Panc1 (cell line): Measurements from ENCODE around the gene EIF6. TPM values are rescaled to one million over a fixed set of nuclear protein-coding genes. Genes with fewer than 3 reads are reported as not detected.
"Not testable (repeated sequence)": the region's sequence is repeated elsewhere in the genome, so short reads cannot be mapped to it uniquely, and the experiment has no call there.

Experiments
- ATAC-seq: fragments of 200-7000 bp; cut with Tn5 transposase; 2 replicates; pipeline ENCODE4 v1.9.1; 2020; ENCODE audit warnings: mild to moderate bottlenecking, moderate library complexity
- BruUV-seq: library from RNA; stranded (reverse); fragments of 400-500 nt; replicated peaks from 2 replicates; lab custom pipeline; 2021; lab: Mats Ljungman, UMichigan
- CTCF ChIA-PET: fragments of 300-600 bp; sonication (Branson Sonifier 250); formaldehyde crosslinking; loops from one replicate; lab custom pipeline; 2022; ENCODE audit warnings: antibody characterized with exemption; lab: Charles Lee
- POLR2A ChIA-PET: fragments of 300-600 bp; sonication (Branson Sonifier 250); formaldehyde crosslinking; loops from one replicate; lab custom pipeline; 2022; ENCODE audit warnings: antibody characterized with exemption; lab: Charles Lee
- DNase-seq: peaks from one replicate; pipeline ENCODE4 v3.0.0-alpha.2; 2010; ENCODE audit warnings: low read depth, low spot score
- H3K27ac ChIP-seq: 2 replicates; pipeline ENCODE4 v1.5.1; 2011; ENCODE audit warnings: mild to moderate bottlenecking, low read length, inconsistent platforms
- H3K27me3 ChIP-seq: fragments of 200-500 bp; sonication (Bioruptor generic); 2 replicates; pipeline ENCODE4 v1.6.0; 2014; ENCODE audit warnings: low read length, inconsistent platforms; ENCODE audit not compliant: control insufficient read depth, insufficient read depth
- H3K36me3 ChIP-seq: fragments of 200-500 bp; sonication (Bioruptor generic); 2 replicates; pipeline ENCODE4 v1.5.1; 2014; ENCODE audit warnings: inconsistent platforms, mild to moderate bottlenecking, low read length, moderate library complexity; ENCODE audit not compliant: control insufficient read depth, insufficient read depth
- H3K4me1 ChIP-seq: 2 replicates; pipeline ENCODE4 v1.5.1; 2011; ENCODE audit warnings: inconsistent platforms, mild to moderate bottlenecking, low read length, moderate library complexity; ENCODE audit not compliant: control insufficient read depth, insufficient read depth
- H3K4me3 ChIP-seq, 2 experiments: 2 replicates each; pipeline ENCODE4 v1.5.1; 2011 to 2012; ENCODE audit warnings: low read depth in 2 of 2, low read length in 2 of 2, mild to moderate bottlenecking in 2 of 2, inconsistent platforms in 1 of 2, moderate library complexity in 1 of 2
- H3K9me3 ChIP-seq: fragments of 200-500 bp; sonication (Bioruptor generic); 2 replicates; pipeline ENCODE4 v1.5.1; 2014; ENCODE audit warnings: low read depth, mild to moderate bottlenecking, inconsistent platforms, low read length, moderate library complexity; ENCODE audit not compliant: control insufficient read depth, insufficient read depth
- POLR2AphosphoS5 ChIP-seq: IDR thresholded peaks from 2 replicates; pipeline ENCODE4 v1.6.1; 2012; ENCODE audit warnings: mild to moderate bottlenecking, low read depth, low read length, moderate library complexity
- SIN3A ChIP-seq: IDR thresholded peaks from 2 replicates; pipeline ENCODE4 v1.6.1; 2012; ENCODE audit warnings: low read depth, mild to moderate bottlenecking, low read length, moderate library complexity, borderline replicate concordance; ENCODE audit not compliant: insufficient read depth
- TCF7L2 ChIP-seq: IDR thresholded peaks from 2 replicates; pipeline ENCODE4 v1.6.1; 2011; ENCODE audit warnings: mild to moderate bottlenecking, low read depth, low read length, inconsistent platforms
- in situ Hi-C: cut with HindIII; loops from 2 replicates; pipeline ENCODE4 v1.10.0; 2016; ENCODE audit warnings: low sequenced_read_pairs, low pct_unique_long_range_greater_than_20kb
- intact Hi-C: fragments of 100-400 bp; cut with micrococcal nuclease; formaldehyde crosslinking; loops from one replicate; pipeline ENCODE4 v1.10.0; 2022; ENCODE audit not compliant: unreplicated experiment
- total RNA-seq: library from RNA; stranded (reverse); gene quantifications from one replicate; pipeline ENCODE4 v1.2.1, GENCODE V29; 2021; ENCODE audit not compliant: unreplicated experiment
- TF ChIP-seq, protein P1 (sequence below): fragments of 450-650 bp; IDR thresholded peaks from 2 replicates; pipeline ENCODE4 v1.5.1; 2017; ENCODE audit warnings: mild to moderate bottlenecking
- TF ChIP-seq, protein P2 (sequence below), 2 experiments: IDR thresholded peaks; 2 replicates each; pipeline ENCODE4 v1.6.1; 2011 to 2012; ENCODE audit warnings: low read depth in 2 of 2, control low read depth in 1 of 2, low read length in 1 of 2, mild to moderate bottlenecking in 1 of 2, moderate library complexity in 1 of 2; ENCODE audit not compliant: insufficient read depth in 1 of 2

EIF6 gene
- total RNA-seq, 1 experiment from 2014 or later = 258 TPM

- intact Hi-C loops (no loop called here), in situ Hi-C loops (no loop called here)
- Histone ChIP-seq H3K9me3 (no peaks in the 10 kb centered on the region), H3K27me3 (no peaks in the 10 kb centered on the region), H3K36me3 (no peaks in the 10 kb centered on the region), H3K4me1 (peaks cover 7% of the 10 kb centered on the region), H3K27ac (no peak overlapping the region), H3K4me3 (no peak overlapping the region)
- ChIA-PET POLR2A (interaction anchor here (0.6 kb wide), 1 partner anchor 201 kb away, joined by 5 read pairs; no protein-coding TSS in a partner anchor), CTCF (no interaction called here)
- no peak for DNase-seq
- TF ChIP-seq, protein P1, sequence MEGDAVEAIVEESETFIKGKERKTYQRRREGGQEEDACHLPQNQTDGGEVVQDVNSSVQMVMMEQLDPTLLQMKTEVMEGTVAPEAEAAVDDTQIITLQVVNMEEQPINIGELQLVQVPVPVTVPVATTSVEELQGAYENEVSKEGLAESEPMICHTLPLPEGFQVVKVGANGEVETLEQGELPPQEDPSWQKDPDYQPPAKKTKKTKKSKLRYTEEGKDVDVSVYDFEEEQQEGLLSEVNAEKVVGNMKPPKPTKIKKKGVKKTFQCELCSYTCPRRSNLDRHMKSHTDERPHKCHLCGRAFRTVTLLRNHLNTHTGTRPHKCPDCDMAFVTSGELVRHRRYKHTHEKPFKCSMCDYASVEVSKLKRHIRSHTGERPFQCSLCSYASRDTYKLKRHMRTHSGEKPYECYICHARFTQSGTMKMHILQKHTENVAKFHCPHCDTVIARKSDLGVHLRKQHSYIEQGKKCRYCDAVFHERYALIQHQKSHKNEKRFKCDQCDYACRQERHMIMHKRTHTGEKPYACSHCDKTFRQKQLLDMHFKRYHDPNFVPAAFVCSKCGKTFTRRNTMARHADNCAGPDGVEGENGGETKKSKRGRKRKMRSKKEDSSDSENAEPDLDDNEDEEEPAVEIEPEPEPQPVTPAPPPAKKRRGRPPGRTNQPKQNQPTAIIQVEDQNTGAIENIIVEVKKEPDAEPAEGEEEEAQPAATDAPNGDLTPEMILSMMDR = no peak
- TF ChIP-seq SIN3A (no peak), POLR2AphosphoS5 (no peak), TCF7L2 (no peak)
- TF ChIP-seq, protein P2, sequence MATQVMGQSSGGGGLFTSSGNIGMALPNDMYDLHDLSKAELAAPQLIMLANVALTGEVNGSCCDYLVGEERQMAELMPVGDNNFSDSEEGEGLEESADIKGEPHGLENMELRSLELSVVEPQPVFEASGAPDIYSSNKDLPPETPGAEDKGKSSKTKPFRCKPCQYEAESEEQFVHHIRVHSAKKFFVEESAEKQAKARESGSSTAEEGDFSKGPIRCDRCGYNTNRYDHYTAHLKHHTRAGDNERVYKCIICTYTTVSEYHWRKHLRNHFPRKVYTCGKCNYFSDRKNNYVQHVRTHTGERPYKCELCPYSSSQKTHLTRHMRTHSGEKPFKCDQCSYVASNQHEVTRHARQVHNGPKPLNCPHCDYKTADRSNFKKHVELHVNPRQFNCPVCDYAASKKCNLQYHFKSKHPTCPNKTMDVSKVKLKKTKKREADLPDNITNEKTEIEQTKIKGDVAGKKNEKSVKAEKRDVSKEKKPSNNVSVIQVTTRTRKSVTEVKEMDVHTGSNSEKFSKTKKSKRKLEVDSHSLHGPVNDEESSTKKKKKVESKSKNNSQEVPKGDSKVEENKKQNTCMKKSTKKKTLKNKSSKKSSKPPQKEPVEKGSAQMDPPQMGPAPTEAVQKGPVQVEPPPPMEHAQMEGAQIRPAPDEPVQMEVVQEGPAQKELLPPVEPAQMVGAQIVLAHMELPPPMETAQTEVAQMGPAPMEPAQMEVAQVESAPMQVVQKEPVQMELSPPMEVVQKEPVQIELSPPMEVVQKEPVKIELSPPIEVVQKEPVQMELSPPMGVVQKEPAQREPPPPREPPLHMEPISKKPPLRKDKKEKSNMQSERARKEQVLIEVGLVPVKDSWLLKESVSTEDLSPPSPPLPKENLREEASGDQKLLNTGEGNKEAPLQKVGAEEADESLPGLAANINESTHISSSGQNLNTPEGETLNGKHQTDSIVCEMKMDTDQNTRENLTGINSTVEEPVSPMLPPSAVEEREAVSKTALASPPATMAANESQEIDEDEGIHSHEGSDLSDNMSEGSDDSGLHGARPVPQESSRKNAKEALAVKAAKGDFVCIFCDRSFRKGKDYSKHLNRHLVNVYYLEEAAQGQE (IDR thresholded peaks at IDR 0.05; ENCODE audit: insufficient read depth in 1 of 2, low read depth in 2 of 2, low read length in 1 of 2) = no peak
- ATAC-seq = no peak
- BruUV-seq = no TSS peak
Measured at GRCh38 chr20:35253010-35253409, 31.6 kb downstream of the EIF6 start.

- H3K27ac ChIP-seq, in situ Hi-C loops, POLR2A ChIA-PET, H3K4me1 ChIP-seq, H3K4me3 ChIP-seq, H3K27me3 ChIP-seq, ATAC-seq, H3K9me3 ChIP-seq, intact Hi-C loops, CTCF ChIA-PET, H3K36me3 ChIP-seq, BruUV-seq, DNase-seq: not testable (repeated sequence)
Measured at GRCh38 chr20:35252598-35252997, 32.0 kb downstream of the EIF6 start.

DNA sequence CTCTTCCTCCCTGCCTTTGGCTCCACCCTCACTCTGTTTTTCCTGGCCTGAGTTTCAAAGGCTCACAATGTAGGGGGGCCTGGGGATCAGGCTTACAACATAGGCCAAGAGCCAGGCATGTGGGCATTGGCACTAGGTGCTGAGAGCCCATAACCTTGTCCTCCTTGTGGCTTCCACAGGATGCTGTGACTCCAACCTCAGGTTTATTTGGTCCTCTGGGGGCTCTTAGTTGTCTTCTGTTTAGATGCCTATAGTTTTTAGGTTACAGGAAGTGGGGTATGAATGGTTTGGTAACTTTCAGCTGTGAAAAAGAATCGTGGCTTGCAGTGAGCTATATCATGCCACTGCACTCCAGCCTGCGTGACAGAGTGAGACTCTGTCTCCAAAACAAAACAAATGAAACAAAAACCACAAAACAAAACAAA lies 32.5 kb downstream of the EIF6 start:
- CTCF ChIA-PET = no interaction called here

More for the DNA sequence above, 32.5 kb downstream of the EIF6 start:
- H3K27ac ChIP-seq = no peak overlapping the region
- intact Hi-C loops = no loop called here
- TF ChIP-seq POLR2AphosphoS5 = no peak
- TF ChIP-seq SIN3A = no peak
- TF ChIP-seq TCF7L2 = no peak
- TF ChIP-seq, protein P1 = no peak
- TF ChIP-seq, protein P2 (IDR thresholded peaks at IDR 0.05; ENCODE audit: insufficient read depth in 1 of 2, low read depth in 2 of 2, low read length in 1 of 2) = no peak
- DNase-seq (no peak), ATAC-seq (no peak)
- no peaks in the 10 kb centered on the region for H3K4me1 ChIP-seq
- POLR2A ChIA-PET = no interaction called here
- no peaks in the 10 kb centered on the region for H3K27me3 ChIP-seq
- no peaks in the 10 kb centered on the region for H3K36me3 ChIP-seq
- no peaks in the 10 kb centered on the region for H3K9me3 ChIP-seq
- in situ Hi-C loops = no loop called here
- no peak overlapping the region for H3K4me3 ChIP-seq
- no TSS peak for BruUV-seq
